ENCODE results near the gene CADM2.

The CADM2 gene

GRCh38 chr3:85376131-85376530, 417.3 kb downstream of the CADM2 start:
- DNase-seq (ENCODE audit: low read depth): no peak
- no peak overlapping the region for H3K4me3 ChIP-seq (ENCODE audit: control insufficient read depth, low read depth, low read length)
- no peak for TF ChIP-seq CTCF (conservative IDR thresholded peaks at IDR 0.05; ENCODE audit: control insufficient read depth, insufficient read depth, low read depth, low read length)

GRCh38 chr3:85377115-85377514, 418.3 kb downstream of the CADM2 start:
- DNase-seq (ENCODE audit: low read depth): no peak
- no peak overlapping the region for H3K4me3 ChIP-seq (ENCODE audit: control insufficient read depth, low read depth, low read length)
- TF ChIP-seq CTCF (conservative IDR thresholded peaks at IDR 0.05; ENCODE audit: control insufficient read depth, insufficient read depth, low read depth, low read length): no peak

- no peak for DNase-seq (ENCODE audit: low read depth)
- H3K4me3 ChIP-seq (ENCODE audit: control insufficient read depth, low read depth, low read length): no peak overlapping the region
- no peak for TF ChIP-seq CTCF (conservative IDR thresholded peaks at IDR 0.05; ENCODE audit: control insufficient read depth, insufficient read depth, low read depth, low read length)
Measured at GRCh38 chr3:85384372-85384771, 425.6 kb downstream of the CADM2 start.

DNA sequence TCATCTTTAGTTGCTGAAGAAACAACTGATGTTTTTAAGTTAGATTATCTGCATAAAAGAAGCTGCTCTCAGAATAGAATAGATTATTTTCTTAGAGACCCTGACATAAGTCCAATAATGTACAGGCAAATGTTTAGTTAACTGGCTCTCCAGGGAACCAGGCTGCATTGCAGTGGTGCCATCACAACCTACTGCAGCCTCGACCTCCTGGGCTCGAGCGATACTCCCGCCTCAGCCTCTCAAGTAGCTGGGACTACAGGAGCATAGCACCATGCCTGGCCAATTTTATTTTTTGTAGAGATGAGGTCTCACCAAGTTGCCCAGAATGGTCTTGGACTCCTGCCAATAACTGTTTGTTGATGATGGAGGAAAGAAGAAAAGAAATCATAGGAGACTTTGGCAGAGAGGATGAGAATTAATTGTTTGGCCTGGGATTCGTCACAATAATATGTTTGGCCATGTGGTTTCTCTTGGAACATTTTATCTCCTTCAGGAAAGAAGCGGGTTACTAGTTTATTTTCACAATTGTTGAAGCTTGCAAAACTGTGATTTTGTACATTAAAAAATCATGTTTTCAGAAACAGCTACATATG, 429.2 kb downstream of the CADM2 start:
- no peak for DNase-seq (ENCODE audit: low read depth)
- TF ChIP-seq CTCF (conservative IDR thresholded peaks at IDR 0.05; ENCODE audit: control insufficient read depth, insufficient read depth, low read depth, low read length): no peak

DNA sequence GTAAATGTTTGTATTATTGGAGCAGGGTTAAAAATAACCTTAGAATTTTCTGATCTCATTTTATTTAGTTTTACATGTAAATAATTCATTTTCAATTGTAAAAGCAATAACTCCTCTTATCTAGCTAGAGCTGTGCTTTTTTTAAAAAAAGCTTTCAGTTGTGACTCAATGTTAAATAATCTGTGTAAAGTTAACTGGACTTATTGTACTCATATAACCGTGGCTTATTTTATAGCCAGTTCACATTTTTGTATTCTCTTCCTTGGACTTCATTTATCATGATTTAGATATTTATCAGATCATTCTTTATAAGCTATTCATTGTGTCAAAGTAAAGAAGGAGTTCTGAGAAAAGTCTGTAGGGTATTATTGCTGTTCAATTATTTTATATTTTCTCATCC, 435.6 kb downstream of the CADM2 start:
- no peak overlapping the region for H3K4me3 ChIP-seq (ENCODE audit: control insufficient read depth, low read depth, low read length)
- TF ChIP-seq CTCF (conservative IDR thresholded peaks at IDR 0.05; ENCODE audit: control insufficient read depth, insufficient read depth, low read depth, low read length): no peak
- DNase-seq (ENCODE audit: low read depth): no peak

More for the DNA sequence above, 429.2 kb downstream of the CADM2 start:
- H3K4me3 ChIP-seq (ENCODE audit: control insufficient read depth, low read depth, low read length): no peak overlapping the region

- no peak for TF ChIP-seq CTCF (conservative IDR thresholded peaks at IDR 0.05; ENCODE audit: control insufficient read depth, insufficient read depth, low read depth, low read length)
- DNase-seq (ENCODE audit: low read depth): no peak
- H3K4me3 ChIP-seq (ENCODE audit: control insufficient read depth, low read depth, low read length): no peak overlapping the region
Measured at GRCh38 chr3:85397434-85397833, 438.6 kb downstream of the CADM2 start.

- TF ChIP-seq CTCF (conservative IDR thresholded peaks at IDR 0.05; ENCODE audit: control insufficient read depth, insufficient read depth, low read depth, low read length): no peak
- no peak overlapping the region for H3K4me3 ChIP-seq (ENCODE audit: control insufficient read depth, low read depth, low read length)
- no peak for DNase-seq (ENCODE audit: low read depth)
Measured at GRCh38 chr3:85426121-85426520, 467.3 kb downstream of the CADM2 start.

Measured in fibroblast of mammary gland (primary cell).